Measurements from ENCODE around the gene RAB31.
"Not testable (repeated sequence)": the region's sequence is repeated elsewhere in the genome, so short reads cannot be mapped to it uniquely, and the experiment has no call there.

The RAB31 gene

DNA sequence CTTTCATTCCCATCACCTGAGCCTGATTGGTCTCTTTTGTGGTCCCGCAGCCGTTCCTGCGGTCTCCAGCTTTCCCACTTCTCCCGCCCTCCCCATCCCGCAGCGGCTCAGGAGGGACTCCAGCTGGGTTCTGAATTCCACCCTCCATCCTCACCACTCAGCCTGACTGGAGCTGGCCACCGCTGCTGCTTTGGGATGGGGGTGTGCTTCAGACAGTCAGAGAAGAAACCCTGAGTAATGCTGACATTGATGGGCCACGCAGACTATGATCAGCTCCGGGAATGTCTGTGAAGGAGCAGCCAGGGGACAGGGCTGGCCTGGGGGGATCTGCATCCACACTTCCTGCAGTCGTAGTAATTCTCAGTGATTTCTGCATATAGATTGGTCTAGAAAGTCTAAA lies 131.8 kb downstream of the RAB31 start:
- no peak for DNase-seq
- intact Hi-C loops (cut with DNase I) = no loop called here

- no peak for DNase-seq
- intact Hi-C loops (cut with DNase I) = no loop called here
These were observed 133.7 kb downstream of the RAB31 start for GRCh38 chr18:9841752-9842151.

GRCh38 chr18:9842448-9842847 lies 134.3 kb downstream of the RAB31 start:
- intact Hi-C loops (cut with DNase I) = no loop called here
- DNase-seq = no peak

DNA sequence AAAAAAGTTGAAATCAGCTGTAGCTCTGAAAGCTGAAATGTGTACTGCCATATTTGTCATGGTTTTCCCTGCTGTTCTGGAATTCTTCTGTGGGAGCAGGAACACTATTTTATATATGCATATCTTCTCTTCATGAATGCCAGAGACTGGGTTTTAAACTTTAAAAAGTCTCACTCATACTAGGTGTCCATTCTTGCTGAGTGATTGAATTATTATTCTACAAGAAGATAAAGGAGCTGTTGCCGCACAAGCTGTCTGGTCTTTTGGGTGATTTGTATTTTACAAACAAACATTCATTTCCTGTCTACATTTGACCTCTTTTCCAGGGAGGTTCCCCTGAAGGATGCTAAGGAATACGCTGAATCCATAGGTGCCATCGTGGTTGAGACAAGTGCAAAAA lies 137.2 kb downstream of the RAB31 start:
- no peak for DNase-seq
- intact Hi-C loops (cut with DNase I) = no loop called here

DNA sequence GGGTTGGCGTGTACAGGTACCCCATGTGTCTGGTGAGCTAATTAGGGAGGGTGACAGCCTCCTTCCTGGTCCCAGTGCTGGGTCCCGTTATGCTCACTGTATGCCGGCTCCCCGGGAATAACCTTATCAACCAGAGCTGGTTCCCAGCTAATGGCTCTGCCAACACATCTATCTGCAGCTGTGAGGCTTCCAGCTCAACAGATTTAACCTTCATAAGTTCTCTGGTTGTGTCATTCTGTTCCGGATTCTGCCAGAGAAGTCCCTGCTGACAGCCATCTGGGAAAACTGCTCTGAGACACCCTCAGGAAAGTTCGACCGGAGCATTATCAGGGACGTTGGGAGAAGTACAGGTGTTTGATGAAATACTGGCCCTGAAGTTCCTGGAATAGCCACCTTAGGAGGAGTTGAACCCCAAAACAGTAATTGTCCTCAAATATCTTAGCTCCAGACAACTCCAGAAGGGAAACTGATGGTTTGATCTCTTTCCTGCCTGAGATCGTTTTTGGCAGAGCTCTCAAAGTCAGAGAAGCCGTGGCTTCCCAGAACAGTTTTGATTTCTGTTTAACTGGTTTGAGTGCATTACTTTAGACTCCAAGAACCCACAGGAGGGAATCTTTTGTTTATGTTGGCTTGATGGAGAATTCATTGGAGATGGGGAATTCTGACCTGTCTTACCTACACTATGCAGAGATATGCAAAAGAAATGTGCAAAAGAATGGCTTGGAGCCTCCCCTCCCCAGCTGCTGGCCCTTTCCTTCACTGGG lies 138.2 kb downstream of the RAB31 start:
- intact Hi-C loops (cut with DNase I) = no loop called here
- no peak for DNase-seq

GRCh38 chr18:9848170-9848879 lies 140.2 kb downstream of the RAB31 start:
- no peak for DNase-seq
- intact Hi-C loops (cut with DNase I) = no loop called here

- intact Hi-C loops (cut with DNase I) = no loop called here
- peak in 18 of 42 donors; percentile 13 to 58 (median 33) for DNase-seq
These were observed 141.5 kb downstream of the RAB31 start for GRCh38 chr18:9849407-9850283.

GRCh38 chr18:9850309-9850708 lies 142.2 kb downstream of the RAB31 start:
- no peak for DNase-seq
- intact Hi-C loops (cut with DNase I) = no loop called here

DNA sequence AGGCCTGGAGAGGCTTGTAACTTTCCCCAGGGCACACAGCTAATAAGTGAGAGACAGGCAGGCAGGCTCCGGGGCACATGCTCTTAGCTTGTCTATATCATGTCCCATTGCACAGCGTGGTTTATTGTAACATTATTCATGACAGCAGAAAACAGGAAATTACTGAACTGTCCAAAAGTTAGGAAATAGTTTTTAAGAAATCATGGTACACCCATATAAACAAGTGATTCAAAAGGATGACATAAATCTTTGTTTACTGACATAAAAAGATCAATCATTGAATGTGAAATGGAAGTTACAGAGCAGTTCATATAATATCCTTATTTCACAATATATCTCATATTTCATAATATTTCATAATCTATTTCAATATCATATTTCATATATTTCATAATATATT lies 143.4 kb downstream of the RAB31 start:
- no peak for DNase-seq
- intact Hi-C loops (cut with DNase I) = no loop called here

DNA sequence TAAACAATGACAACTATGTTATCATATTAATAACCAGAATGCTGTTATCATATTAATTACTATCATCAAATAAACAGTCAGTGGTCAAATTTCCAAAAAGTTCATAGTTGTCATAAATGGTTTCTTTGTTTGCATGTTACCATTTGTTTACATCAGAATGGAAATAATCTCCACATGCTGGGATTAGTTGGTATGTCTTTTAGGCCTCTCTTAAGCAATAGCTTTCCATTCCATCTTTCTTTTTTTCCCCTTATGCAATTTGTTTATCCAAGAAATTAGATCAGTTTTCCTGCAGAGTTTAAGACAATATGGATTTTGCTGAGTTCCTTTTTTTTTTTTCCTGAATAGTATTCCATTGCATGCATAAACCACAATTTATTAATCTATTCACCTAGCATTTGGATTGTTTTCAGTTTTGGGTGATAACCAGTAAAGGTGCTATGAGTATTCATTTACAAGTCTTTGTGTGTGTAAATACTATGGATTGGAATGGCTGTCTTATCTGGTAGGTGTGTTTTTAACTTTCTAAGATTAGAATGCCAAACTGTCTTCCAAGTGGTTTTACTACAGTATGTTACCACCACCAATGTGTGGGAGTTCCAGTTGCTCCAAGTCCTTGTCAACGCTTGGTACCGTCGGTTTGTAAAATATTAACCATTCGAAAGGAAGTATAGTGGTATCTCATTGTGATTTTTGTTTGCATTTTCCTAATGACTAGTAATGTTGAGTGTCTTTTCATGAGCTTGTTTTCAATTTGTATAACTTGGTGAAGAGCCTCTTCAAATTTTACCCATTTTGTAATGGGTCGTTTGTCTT lies 144.4 kb downstream of the RAB31 start:
- DNase-seq = no peak
- intact Hi-C loops (cut with DNase I) = no loop called here

- intact Hi-C loops (cut with DNase I) = no loop called here
- DNase-seq = no peak
These were observed 146.9 kb downstream of the RAB31 start for GRCh38 chr18:9854801-9855676.

DNA sequence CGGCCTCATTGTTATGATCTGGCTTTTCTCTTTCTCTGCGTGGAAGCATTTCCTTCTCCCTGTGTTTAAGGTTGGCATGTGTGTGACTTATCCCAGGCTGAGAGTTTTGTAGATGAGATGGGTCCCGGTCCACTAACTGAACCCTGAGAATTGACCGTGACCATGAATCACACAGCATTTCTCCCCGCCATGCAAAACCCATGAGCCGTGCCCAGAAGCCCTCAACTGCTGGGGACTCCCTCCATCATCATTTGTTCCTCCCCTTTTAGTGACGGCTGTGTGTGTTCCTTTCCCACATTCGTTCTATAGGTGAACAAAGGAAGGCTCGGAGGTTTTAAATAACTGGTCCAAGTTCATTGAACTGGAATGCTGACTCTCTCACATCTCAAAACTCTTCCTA lies 147.6 kb downstream of the RAB31 start:
- intact Hi-C loops (cut with DNase I) = no loop called here
- DNase-seq = no peak

DNA sequence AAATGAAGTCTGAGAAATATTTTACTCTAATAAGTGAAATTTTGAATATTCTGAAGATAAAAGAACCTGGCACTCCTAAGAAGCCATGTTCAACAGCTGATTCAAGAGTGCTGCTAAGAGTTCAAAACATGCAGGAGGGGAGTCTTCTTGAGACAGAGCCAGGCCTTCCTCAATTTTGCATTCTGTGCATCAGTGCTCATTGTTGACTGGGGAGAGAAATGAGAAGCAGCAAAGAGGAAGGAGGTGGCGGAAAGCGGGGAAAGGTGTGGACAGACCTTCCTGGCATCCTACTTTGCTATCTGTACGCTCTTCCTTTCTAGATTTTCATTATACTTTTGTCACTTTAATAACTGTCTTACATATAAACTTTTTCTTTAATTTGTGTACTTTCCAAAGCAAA lies 148.0 kb downstream of the RAB31 start:
- intact Hi-C loops (cut with DNase I) = no loop called here
- no peak for DNase-seq

- DNase-seq; intact Hi-C loops (cut with DNase I): not testable (repeated sequence)
These were observed 149.4 kb downstream of the RAB31 start for GRCh38 chr18:9857479-9857998.

- intact Hi-C loops (cut with DNase I) = no loop called here
- DNase-seq = no peak
These were observed 150.5 kb downstream of the RAB31 start for GRCh38 chr18:9858642-9859041.

GRCh38 chr18:9859232-9859631 lies 151.1 kb downstream of the RAB31 start:
- intact Hi-C loops (cut with DNase I) = no loop called here
- DNase-seq = no peak

DNA sequence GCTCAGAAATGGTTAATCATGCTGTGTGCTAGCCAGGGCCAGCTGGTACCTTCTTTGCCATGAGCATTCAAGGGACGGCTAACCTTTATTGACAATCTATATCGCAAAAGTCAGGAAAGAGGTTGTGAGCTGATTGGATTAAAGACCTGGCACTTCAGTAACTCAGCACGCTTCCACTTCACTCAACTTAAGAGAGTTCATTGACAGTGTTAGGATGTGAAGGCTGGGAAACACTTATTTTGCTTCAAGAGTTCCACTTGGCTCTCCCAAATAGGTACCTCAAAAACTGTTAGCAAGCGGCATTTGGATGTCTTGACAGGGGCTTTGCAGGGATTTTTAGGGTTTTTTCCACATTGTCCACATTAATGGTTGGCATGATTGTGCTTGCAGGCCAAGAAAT lies 152.6 kb downstream of the RAB31 start:
- intact Hi-C loops (cut with DNase I) = no loop called here
- no peak for DNase-seq

- no peak for DNase-seq
- intact Hi-C loops (cut with DNase I) = no loop called here
These were observed 153.1 kb downstream of the RAB31 start for GRCh38 chr18:9861157-9861556.
